Measurements from ENCODE around the gene MCM10. TPM values are rescaled to one million over a fixed set of nuclear protein-coding genes. Genes with fewer than 3 reads are reported as not detected.

MCM10 gene
- total and polyA plus RNA-seq, 2 of the 4 experiments (the other 2 are of a cell fraction), result 5.4 to 11.8 TPM

- TF ChIP-seq ELK1 (IDR thresholded peaks at IDR 0.05; ENCODE audit: borderline replicate concordance, low read depth, low read length), result no peak
These were observed 23.6 kb downstream of the MCM10 start (continued) for GRCh38 chr10:13184730-13185514.

GRCh38 chr10:13187135-13187534 lies 25.8 kb downstream of the MCM10 start:
- no peaks in the 10 kb centered on the region for H3K79me1 ChIP-seq (ENCODE audit: low read depth in 1 of 2, low read length in 2 of 2)
- H3K4ac ChIP-seq (ENCODE audit: low read depth, low read length), result no peak overlapping the region
- intact Hi-C loops (cut with micrococcal nuclease) (no loop called here), dilution Hi-C loops (cut with HindIII; ENCODE audit: low sequenced_read_pairs, unreplicated experiment) (no loop called here), in situ Hi-C loops (cut with MboI; ENCODE audit: low sequenced_read_pairs) (no loop called here)
- no peak for TF ChIP-seq CHD1 (IDR thresholded peaks at IDR 0.05; ENCODE audit: low read depth, low read length)
- no peak for TF ChIP-seq RCOR1 (IDR thresholded peaks at IDR 0.05; ENCODE audit: insufficient replicate concordance, low read length)
- no peak for TF ChIP-seq RFX5 (IDR thresholded peaks at IDR 0.05; ENCODE audit: low read depth, low read length)
- TF ChIP-seq NFE2L2 (IDR thresholded peaks at IDR 0.05; ENCODE audit: low read depth, low read length), result no peak
- no peak overlapping the region for H2BK20ac ChIP-seq (ENCODE audit: low read depth, low read length)
- no peaks in the 10 kb centered on the region; the same call in 1 of the 2 replicates for H3K4me1 ChIP-seq (ENCODE audit: control insufficient read depth, insufficient read depth, low read length)
- H3K56ac ChIP-seq (ENCODE audit: extremely low read depth, insufficient read depth, low read length), result no peak overlapping the region
- H2AK5ac ChIP-seq (ENCODE audit: low read depth, low read length), result no peak overlapping the region
- H3K4me3 ChIP-seq (ENCODE audit: insufficient read depth, low read depth, low read length), result no peak overlapping the region
- BruUV-seq (replicated peaks), result no TSS peak
- no peak overlapping the region for H3K9ac ChIP-seq (ENCODE audit: low read depth, low read length)
- no peak overlapping the region for H3K18ac ChIP-seq (ENCODE audit: low read depth, low read length)
- no peak for ATAC-seq (ENCODE audit: low read depth)
- H2BK15ac ChIP-seq (ENCODE audit: low read depth, low read length), result no peak overlapping the region
- H2AFZ ChIP-seq (replicated peaks; ENCODE audit: low read length, poor library complexity), result no peak overlapping the region
- H3K4me2 ChIP-seq (ENCODE audit: low read depth, low read length), result no peak overlapping the region
- ChIA-PET CTCF (no interaction called here), POLR2A (ENCODE audit: unreplicated experiment) (no interaction called here)
- no peaks in the 10 kb centered on the region for H3K9me1 ChIP-seq (ENCODE audit: insufficient read depth, low read length)
- H4K91ac ChIP-seq (ENCODE audit: insufficient read depth, low read depth, low read length), result no peak overlapping the region
- H2AK9ac ChIP-seq (replicated peaks; ENCODE audit: low read depth, low read length, poor library complexity), result no peak overlapping the region
- no peak overlapping the region for H2BK5ac ChIP-seq (ENCODE audit: low read depth, low read length, poor library complexity, severe bottlenecking)
- no peak overlapping the region for H4K5ac ChIP-seq (ENCODE audit: low read depth, low read length)
- no peak overlapping the region for H3K14ac ChIP-seq (replicated peaks; ENCODE audit: low read depth, low read length)
- no peak overlapping the region for H3K27ac ChIP-seq (ENCODE audit: insufficient read depth, low read length)
- no peak overlapping the region for H2BK120ac ChIP-seq (ENCODE audit: low read depth, low read length)
- no peak for DNase-seq
- no peak overlapping the region for H3K23ac ChIP-seq (ENCODE audit: low read depth, low read length)
- no peaks in the 10 kb centered on the region for H4K20me1 ChIP-seq (ENCODE audit: insufficient read depth, low read length)
- no peaks in the 10 kb centered on the region for H3K27me3 ChIP-seq (ENCODE audit: control insufficient read depth, insufficient read depth, low read length)
- H3K9me3 ChIP-seq (ENCODE audit: control insufficient read depth, insufficient read depth, low read length), result no peaks in the 10 kb centered on the region
- WGBS, 2 experiments (ENCODE audit: extremely low coverage in 2 of 2, insufficient read length in 1 of 2), result no CpG with 5 or more reads among the region's 3 CpGs
- no peak overlapping the region for H4K8ac ChIP-seq (ENCODE audit: low read depth in 2 of 2, low read length in 2 of 2)
- peaks cover 5% of the 10 kb centered on the region for H3K36me3 ChIP-seq (ENCODE audit: control insufficient read depth, insufficient read depth, low read length)

Measured in IMR-90 (cell line).